HEK293 (cell line): ENCODE data around the gene RNF10.

Experiments
- BCL11A ChIP-seq: fragments of 450-650 bp; formaldehyde crosslinking; IDR thresholded peaks from 2 replicates; pipeline ENCODE4 v1.5.1; 2016; ENCODE audit warnings: low read depth, missing biosample characterization, missing genetic modification characterization
- HOXD13 ChIP-seq: sonication (generic); formaldehyde crosslinking; IDR thresholded peaks from 2 replicates; pipeline ENCODE4 v1.8.0; 2022; ENCODE audit warnings: missing genetic modification reagents, borderline replicate concordance
- ZNF169 ChIP-seq: fragments of 450-650 bp; formaldehyde crosslinking; IDR thresholded peaks from 2 replicates; pipeline ENCODE4 v1.5.1; 2016; ENCODE audit warnings: missing biosample characterization, missing genetic modification characterization
- ZNF19 ChIP-seq: fragments of 450-650 bp; formaldehyde crosslinking; IDR thresholded peaks from 2 replicates; pipeline ENCODE4; 2016; ENCODE audit warnings: missing biosample characterization, missing genetic modification characterization, low read depth
- ZNF394 ChIP-seq: fragments of 450-650 bp; formaldehyde crosslinking; IDR thresholded peaks from 2 replicates; pipeline ENCODE4 v1.5.1; 2016; ENCODE audit warnings: missing biosample characterization, missing genetic modification characterization, mild to moderate bottlenecking, moderate library complexity, borderline replicate concordance
- ZNF555 ChIP-seq: fragments of 450-650 bp; formaldehyde crosslinking; conservative IDR thresholded peaks from 2 replicates; pipeline ENCODE4 v1.5.1; 2017; ENCODE audit warnings: missing biosample characterization, mild to moderate bottlenecking, missing genetic modification characterization, inconsistent platforms
- ZNF624 ChIP-seq: fragments of 450-650 bp; formaldehyde crosslinking; IDR thresholded peaks from 2 replicates; pipeline ENCODE4 v1.5.1; 2017; ENCODE audit warnings: missing biosample characterization, missing genetic modification characterization
- TF ChIP-seq, protein P1 (sequence below): fragments of 450-650 bp; formaldehyde crosslinking; IDR thresholded peaks from 2 replicates; pipeline ENCODE4 v1.5.1; 2016; ENCODE audit warnings: missing biosample characterization, missing genetic modification characterization, borderline replicate concordance
- TF ChIP-seq, protein P2 (sequence below): fragments of 450-650 bp; formaldehyde crosslinking; IDR thresholded peaks from 2 replicates; pipeline ENCODE4 v1.5.1; 2017; ENCODE audit warnings: missing biosample characterization, missing genetic modification characterization
- TF ChIP-seq, protein P3 (sequence below): fragments of 450-650 bp; formaldehyde crosslinking; IDR thresholded peaks from 2 replicates; pipeline ENCODE4 v1.5.1; 2016; ENCODE audit warnings: missing biosample characterization, missing genetic modification characterization
- TF ChIP-seq, protein P4 (sequence below): IDR thresholded peaks from 2 replicates; pipeline ENCODE4 v1.6.1; 2011; ENCODE audit warnings: mild to moderate bottlenecking, low read depth, low read length, borderline replicate concordance
- TF ChIP-seq, protein P5 (sequence below): fragments of 450-650 bp; formaldehyde crosslinking; IDR thresholded peaks from 2 replicates; pipeline ENCODE4; 2016; ENCODE audit warnings: missing biosample characterization, missing genetic modification characterization
- TF ChIP-seq, protein P6 (sequence below): fragments of 450-650 bp; formaldehyde crosslinking; IDR thresholded peaks from 2 replicates; pipeline ENCODE4 v1.5.1; 2016; ENCODE audit warnings: missing biosample characterization, missing genetic modification characterization, borderline replicate concordance

The RNF10 gene

DNA sequence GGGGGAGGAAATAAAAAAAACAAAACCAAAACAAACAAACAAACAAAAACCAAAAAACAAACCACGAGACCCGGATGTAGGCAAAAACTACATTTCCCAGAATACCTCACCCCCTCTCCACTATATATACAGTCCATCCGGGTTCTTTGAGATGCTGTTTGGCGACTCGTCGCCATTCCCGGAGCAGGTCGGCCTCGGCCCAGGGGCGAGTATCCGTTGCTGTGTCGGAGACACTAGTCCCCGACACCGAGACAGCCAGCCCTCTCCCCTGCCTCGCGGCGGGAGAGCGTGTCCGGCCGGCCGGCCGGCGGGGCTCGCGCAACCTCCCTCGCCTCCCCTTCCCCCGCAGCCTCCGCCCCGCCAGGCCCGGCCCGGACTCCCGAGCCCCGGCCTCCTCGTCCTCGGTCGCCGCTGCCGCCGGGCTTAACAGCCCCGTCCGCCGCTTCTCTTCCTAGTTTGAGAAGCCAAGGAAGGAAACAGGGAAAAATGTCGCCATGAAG, at the start of gene RNF10 (continued):
- TF ChIP-seq, protein P1, sequence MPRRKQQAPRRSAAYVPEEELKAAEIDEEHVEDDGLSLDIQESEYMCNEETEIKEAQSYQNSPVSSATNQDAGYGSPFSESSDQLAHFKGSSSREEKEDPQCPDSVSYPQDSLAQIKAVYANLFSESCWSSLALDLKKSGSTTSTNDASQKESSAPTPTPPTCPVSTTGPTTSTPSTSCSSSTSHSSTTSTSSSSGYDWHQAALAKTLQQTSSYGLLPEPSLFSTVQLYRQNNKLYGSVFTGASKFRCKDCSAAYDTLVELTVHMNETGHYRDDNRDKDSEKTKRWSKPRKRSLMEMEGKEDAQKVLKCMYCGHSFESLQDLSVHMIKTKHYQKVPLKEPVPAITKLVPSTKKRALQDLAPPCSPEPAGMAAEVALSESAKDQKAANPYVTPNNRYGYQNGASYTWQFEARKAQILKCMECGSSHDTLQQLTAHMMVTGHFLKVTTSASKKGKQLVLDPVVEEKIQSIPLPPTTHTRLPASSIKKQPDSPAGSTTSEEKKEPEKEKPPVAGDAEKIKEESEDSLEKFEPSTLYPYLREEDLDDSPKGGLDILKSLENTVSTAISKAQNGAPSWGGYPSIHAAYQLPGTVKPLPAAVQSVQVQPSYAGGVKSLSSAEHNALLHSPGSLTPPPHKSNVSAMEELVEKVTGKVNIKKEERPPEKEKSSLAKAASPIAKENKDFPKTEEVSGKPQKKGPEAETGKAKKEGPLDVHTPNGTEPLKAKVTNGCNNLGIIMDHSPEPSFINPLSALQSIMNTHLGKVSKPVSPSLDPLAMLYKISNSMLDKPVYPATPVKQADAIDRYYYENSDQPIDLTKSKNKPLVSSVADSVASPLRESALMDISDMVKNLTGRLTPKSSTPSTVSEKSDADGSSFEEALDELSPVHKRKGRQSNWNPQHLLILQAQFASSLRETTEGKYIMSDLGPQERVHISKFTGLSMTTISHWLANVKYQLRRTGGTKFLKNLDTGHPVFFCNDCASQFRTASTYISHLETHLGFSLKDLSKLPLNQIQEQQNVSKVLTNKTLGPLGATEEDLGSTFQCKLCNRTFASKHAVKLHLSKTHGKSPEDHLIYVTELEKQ (tag by site-specific recombination), result no peak
- TF ChIP-seq, protein P2, sequence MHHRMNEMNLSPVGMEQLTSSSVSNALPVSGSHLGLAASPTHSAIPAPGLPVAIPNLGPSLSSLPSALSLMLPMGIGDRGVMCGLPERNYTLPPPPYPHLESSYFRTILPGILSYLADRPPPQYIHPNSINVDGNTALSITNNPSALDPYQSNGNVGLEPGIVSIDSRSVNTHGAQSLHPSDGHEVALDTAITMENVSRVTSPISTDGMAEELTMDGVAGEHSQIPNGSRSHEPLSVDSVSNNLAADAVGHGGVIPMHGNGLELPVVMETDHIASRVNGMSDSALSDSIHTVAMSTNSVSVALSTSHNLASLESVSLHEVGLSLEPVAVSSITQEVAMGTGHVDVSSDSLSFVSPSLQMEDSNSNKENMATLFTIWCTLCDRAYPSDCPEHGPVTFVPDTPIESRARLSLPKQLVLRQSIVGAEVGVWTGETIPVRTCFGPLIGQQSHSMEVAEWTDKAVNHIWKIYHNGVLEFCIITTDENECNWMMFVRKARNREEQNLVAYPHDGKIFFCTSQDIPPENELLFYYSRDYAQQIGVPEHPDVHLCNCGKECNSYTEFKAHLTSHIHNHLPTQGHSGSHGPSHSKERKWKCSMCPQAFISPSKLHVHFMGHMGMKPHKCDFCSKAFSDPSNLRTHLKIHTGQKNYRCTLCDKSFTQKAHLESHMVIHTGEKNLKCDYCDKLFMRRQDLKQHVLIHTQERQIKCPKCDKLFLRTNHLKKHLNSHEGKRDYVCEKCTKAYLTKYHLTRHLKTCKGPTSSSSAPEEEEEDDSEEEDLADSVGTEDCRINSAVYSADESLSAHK, result no peak
- TF ChIP-seq, protein P3, sequence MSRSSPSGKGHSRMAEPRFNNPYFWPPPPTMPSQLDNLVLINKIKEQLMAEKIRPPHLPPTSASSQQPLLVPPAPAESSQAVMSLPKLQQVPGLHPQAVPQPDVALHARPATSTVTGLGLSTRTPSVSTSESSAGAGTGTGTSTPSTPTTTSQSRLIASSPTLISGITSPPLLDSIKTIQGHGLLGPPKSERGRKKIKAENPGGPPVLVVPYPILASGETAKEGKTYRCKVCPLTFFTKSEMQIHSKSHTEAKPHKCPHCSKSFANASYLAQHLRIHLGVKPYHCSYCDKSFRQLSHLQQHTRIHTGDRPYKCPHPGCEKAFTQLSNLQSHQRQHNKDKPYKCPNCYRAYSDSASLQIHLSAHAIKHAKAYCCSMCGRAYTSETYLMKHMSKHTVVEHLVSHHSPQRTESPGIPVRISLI (tag by site-specific recombination), result peak; percentile 92
- TF ChIP-seq, protein P4, sequence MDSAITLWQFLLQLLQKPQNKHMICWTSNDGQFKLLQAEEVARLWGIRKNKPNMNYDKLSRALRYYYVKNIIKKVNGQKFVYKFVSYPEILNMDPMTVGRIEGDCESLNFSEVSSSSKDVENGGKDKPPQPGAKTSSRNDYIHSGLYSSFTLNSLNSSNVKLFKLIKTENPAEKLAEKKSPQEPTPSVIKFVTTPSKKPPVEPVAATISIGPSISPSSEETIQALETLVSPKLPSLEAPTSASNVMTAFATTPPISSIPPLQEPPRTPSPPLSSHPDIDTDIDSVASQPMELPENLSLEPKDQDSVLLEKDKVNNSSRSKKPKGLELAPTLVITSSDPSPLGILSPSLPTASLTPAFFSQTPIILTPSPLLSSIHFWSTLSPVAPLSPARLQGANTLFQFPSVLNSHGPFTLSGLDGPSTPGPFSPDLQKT, result no peak
- TF ChIP-seq, protein P5, sequence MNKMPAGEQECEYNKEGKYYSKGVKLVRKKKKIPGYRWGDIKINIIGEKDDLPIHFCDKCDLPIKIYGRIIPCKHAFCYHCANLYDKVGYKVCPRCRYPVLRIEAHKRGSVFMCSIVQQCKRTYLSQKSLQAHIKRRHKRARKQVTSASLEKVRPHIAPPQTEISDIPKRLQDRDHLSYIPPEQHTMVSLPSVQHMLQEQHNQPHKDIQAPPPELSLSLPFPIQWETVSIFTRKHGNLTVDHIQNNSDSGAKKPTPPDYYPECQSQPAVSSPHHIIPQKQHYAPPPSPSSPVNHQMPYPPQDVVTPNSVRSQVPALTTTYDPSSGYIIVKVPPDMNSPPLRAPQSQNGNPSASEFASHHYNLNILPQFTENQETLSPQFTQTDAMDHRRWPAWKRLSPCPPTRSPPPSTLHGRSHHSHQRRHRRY, result no peak
- TF ChIP-seq ZNF394 (tag by site-specific recombination), result no peak
- no peak for TF ChIP-seq ZNF19 (tag by site-specific recombination)
- TF ChIP-seq ZNF555 (tag by site-specific recombination), result no peak
- no peak for TF ChIP-seq ZNF169 (tag by site-specific recombination)
- no peak for TF ChIP-seq BCL11A (tag by site-specific recombination)
- TF ChIP-seq ZNF624, result no peak
- TF ChIP-seq, protein P6, sequence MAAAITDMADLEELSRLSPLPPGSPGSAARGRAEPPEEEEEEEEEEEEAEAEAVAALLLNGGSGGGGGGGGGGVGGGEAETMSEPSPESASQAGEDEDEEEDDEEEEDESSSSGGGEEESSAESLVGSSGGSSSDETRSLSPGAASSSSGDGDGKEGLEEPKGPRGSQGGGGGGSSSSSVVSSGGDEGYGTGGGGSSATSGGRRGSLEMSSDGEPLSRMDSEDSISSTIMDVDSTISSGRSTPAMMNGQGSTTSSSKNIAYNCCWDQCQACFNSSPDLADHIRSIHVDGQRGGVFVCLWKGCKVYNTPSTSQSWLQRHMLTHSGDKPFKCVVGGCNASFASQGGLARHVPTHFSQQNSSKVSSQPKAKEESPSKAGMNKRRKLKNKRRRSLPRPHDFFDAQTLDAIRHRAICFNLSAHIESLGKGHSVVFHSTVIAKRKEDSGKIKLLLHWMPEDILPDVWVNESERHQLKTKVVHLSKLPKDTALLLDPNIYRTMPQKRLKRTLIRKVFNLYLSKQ (tag by site-specific recombination), result no peak
- TF ChIP-seq HOXD13, result no peak
